AG09309 (cell line): Measurements from ENCODE around the gene GMIP.

Experiments
- DNase-seq: peaks from one replicate; pipeline ENCODE4 v3.0.0-alpha.2; 2010; ENCODE audit warnings: low read depth
- H3K4me3 ChIP-seq: 2 replicates; pipeline ENCODE4 v1.5.1; 2011; ENCODE audit warnings: mild to moderate bottlenecking, low read depth, low read length, moderate library complexity; ENCODE audit not compliant: control insufficient read depth
- CTCF ChIP-seq: IDR thresholded peaks from 2 replicates; pipeline ENCODE4 v1.5.1; 2011; ENCODE audit warnings: mild to moderate bottlenecking, low read depth, low read length, inconsistent platforms; ENCODE audit not compliant: insufficient read depth, control insufficient read depth; ENCODE audit errors: missing control alignments

The GMIP gene

GRCh38 chr19:19635313-19635702, 8.1 kb downstream of the GMIP start:
- no peak overlapping the region for H3K4me3 ChIP-seq
- TF ChIP-seq CTCF, result no peak
- DNase-seq, result no peak

- no peak overlapping the region for H3K4me3 ChIP-seq
- DNase-seq, result no peak
- TF ChIP-seq CTCF, result no peak
Measured at GRCh38 chr19:19634516-19635312, 8.7 kb downstream of the GMIP start.

- no peak for TF ChIP-seq CTCF
- no peak for DNase-seq
- no peak overlapping the region for H3K4me3 ChIP-seq
Measured at GRCh38 chr19:19633711-19634515, 9.5 kb downstream of the GMIP start.

GRCh38 chr19:19632661-19633060, 10.8 kb downstream of the GMIP start:
- no peak overlapping the region for H3K4me3 ChIP-seq
- no peak for TF ChIP-seq CTCF
- DNase-seq, result no peak

- no peak for DNase-seq
- TF ChIP-seq CTCF, result no peak
Measured at GRCh38 chr19:19631346-19631745, 12.1 kb downstream of the GMIP start.

GRCh38 chr19:19630426-19630825, 13.0 kb downstream of the GMIP start:
- no peak overlapping the region for H3K4me3 ChIP-seq
- no peak for DNase-seq
- no peak for TF ChIP-seq CTCF

More at GRCh38 chr19:19631346-19631745, 12.1 kb downstream of the GMIP start:
- no peak overlapping the region for H3K4me3 ChIP-seq
